Upper lobe of right lung (tissue), 1 donor: ENCODE measurements around the gene CYP4F11. TPM values are rescaled to one million over a fixed set of nuclear protein-coding genes. Genes with fewer than 3 reads are reported as not detected.
"Not testable (repeated sequence)": the region's sequence is repeated elsewhere in the genome, so short reads cannot be mapped to it uniquely, and the experiment has no call there.

Source experiments
- ATAC-seq: fragments of 200-7000 bp; cut with Tn5 transposase; one replicate; pipeline ENCODE4 v1.9.1; 2020; ENCODE audit warnings: mild to moderate bottlenecking, moderate library complexity
- DNase-seq: peaks from one replicate; pipeline ENCODE4 v3.0.0-alpha.2; 2020
- H3K27ac ChIP-seq: fragments of 200-600 bp; one replicate; pipeline ENCODE4 v1.8.0; 2022
- H3K27me3 ChIP-seq: fragments of 200-600 bp; one replicate; pipeline ENCODE4 v1.8.0; 2022; ENCODE audit warnings: mild to moderate bottlenecking
- H3K36me3 ChIP-seq: fragments of 200-600 bp; one replicate; pipeline ENCODE4 v1.8.0; 2022
- H3K4me1 ChIP-seq: fragments of 200-600 bp; one replicate; pipeline ENCODE4 v1.8.0; 2022
- H3K4me3 ChIP-seq: fragments of 200-600 bp; one replicate; pipeline ENCODE4 v1.8.0; 2022; ENCODE audit warnings: mild to moderate bottlenecking
- H3K9me3 ChIP-seq: fragments of 200-600 bp; one replicate; pipeline ENCODE4 v1.8.0; 2022
- CTCF ChIP-seq: fragments of 200-600 bp; IDR thresholded peaks from one replicate; pipeline ENCODE4 v1.8.0; 2022; ENCODE audit warnings: antibody characterized with exemption
- intact Hi-C: fragments of 100-400 bp; cut with DNase I; formaldehyde crosslinking; loops from one replicate; pipeline ENCODE4 v1.11.0; 2022
- total RNA-seq: library from RNA; stranded (reverse); fragmentation: NEBNext Ultra II Directional; extraction: Animal tissue kit (Norgen Biotek cat#: 25700); gene quantifications from one replicate; pipeline ENCODE4 v1.2.1, GENCODE V29; 2021
- donor health status: DM: no; HTN: yes; CAD: no; lungs with severe emphysema.

The CYP4F11 gene
- total RNA-seq, 1 donor from 2014 or later = 3.5 TPM

DNA sequence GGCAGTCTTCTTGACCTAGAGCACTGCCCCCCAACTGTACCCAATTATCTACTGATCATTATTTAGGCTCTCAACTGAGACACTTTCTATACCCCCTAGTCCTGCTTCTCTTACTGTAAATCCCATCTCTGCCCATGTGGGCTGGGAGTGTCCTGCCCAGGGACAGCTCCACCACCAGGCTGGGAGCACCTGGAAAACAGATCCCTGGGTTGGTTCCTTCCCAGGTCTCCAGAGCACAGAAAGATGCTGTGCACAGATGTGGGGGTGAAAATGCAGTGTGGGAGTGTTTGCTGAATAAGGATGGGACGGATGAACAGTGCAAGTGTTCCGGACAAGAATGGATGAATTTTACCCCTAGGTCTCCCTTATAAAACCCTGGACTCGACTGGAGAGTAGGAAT lies 49.2 kb downstream of the CYP4F11 start:
- no peaks in the 10 kb centered on the region for H3K4me1 ChIP-seq
- DNase-seq (no peak), ATAC-seq (no peak)
- TF ChIP-seq CTCF = no peak
- peaks cover 9% of the 10 kb centered on the region for H3K27me3 ChIP-seq
- intact Hi-C loops = no loop called here
- H3K27ac ChIP-seq = no peak overlapping the region
- H3K36me3 ChIP-seq = no peaks in the 10 kb centered on the region
- no peaks in the 10 kb centered on the region for H3K9me3 ChIP-seq
- no peak overlapping the region for H3K4me3 ChIP-seq

DNA sequence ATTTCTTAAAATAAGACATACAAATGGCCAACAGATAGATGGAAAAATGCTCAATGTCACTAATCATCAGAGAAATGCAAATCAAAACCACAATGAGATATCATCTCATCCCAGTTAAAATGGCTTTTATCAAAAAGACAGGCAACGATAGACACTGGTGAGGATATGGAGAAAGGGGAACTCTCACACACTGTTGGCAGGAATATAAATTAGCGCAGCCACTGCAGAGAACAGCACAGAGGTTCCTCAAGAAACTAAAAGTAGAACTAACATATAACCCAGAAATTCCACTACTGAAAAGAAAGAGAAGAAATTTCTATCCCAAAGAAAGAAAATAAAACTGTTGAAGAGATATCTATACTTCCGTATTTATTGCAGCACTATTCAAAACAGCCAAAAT lies 51.0 kb downstream of the CYP4F11 start:
- intact Hi-C loops, ATAC-seq: not testable (repeated sequence)

DNA sequence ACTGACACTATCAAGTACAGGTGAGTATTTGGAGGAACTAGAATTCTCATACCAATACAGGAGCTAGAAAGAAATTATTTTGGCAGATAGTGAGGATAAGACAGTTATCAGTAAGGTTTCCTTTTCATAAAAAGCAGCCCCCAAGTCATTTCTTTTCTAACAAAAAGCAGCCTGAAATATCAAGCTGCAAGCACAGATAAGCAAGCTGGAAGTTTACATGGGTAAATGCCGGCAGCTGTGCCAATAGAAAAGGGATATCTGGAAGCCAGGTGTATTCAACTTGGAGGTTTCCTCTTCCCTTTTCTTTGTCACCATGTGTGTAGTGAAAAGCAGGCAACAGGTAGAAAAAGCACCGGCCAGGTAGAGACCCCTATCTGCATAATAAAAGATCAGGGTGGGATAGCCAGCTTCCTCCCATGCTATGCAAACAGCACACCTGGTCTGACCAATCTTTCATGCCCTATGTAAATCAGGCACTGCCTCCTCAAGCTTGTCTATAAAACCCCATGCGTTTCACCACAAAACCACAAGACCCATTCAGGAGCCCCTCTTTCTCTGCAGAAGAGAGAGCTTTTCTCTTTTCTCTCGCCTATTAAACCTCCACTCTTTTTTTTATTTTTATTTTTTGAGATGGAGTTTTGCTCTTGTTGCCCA lies 59.4 kb downstream of the CYP4F11 start:
- Histone ChIP-seq H3K27ac (no peak overlapping the region), H3K4me1 (no peaks in the 10 kb centered on the region), H3K4me3 (no peak overlapping the region), H3K36me3 (no peaks in the 10 kb centered on the region), H3K9me3 (no peaks in the 10 kb centered on the region), H3K27me3 (peaks cover 16% of the 10 kb centered on the region)
- intact Hi-C loops = no loop called here
- no peak for ATAC-seq
- no peak for TF ChIP-seq CTCF
- no peak for DNase-seq

More for the DNA sequence above, 51.0 kb downstream of the CYP4F11 start:
- not testable (repeated sequence) for H3K9me3 ChIP-seq, H3K4me3 ChIP-seq, H3K27ac ChIP-seq, DNase-seq, H3K36me3 ChIP-seq, H3K4me1 ChIP-seq
- H3K27me3 ChIP-seq = peaks cover 20% of the 10 kb centered on the region

- ATAC-seq, H3K4me3 ChIP-seq, intact Hi-C loops, H3K4me1 ChIP-seq, H3K36me3 ChIP-seq, H3K27me3 ChIP-seq, H3K27ac ChIP-seq, H3K9me3 ChIP-seq, DNase-seq: not testable (repeated sequence)
These were observed 60.6 kb downstream of the CYP4F11 start for GRCh38 chr19:15873771-15874170.

GRCh38 chr19:15871570-15871969 lies 62.8 kb downstream of the CYP4F11 start:
- DNase-seq (no peak), ATAC-seq (peak; percentile 25)

GRCh38 chr19:15869873-15870272 lies 64.5 kb downstream of the CYP4F11 start:
- intact Hi-C loops = loop anchor here (10.0 kb wide), 1 partner anchor 235 kb away; no protein-coding TSS in a partner anchor

More at GRCh38 chr19:15871570-15871969, 62.8 kb downstream of the CYP4F11 start:
- Histone ChIP-seq H3K9me3 (no peaks in the 10 kb centered on the region), H3K4me1 (no peaks in the 10 kb centered on the region), H3K36me3 (no peaks in the 10 kb centered on the region), H3K27me3 (peaks cover 5% of the 10 kb centered on the region), H3K27ac (no peak overlapping the region), H3K4me3 (no peak overlapping the region)
- intact Hi-C loops = no loop called here
- no peak for TF ChIP-seq CTCF

More at GRCh38 chr19:15869873-15870272, 64.5 kb downstream of the CYP4F11 start:
- Histone ChIP-seq H3K9me3 (no peaks in the 10 kb centered on the region), H3K4me3 (no peak overlapping the region), H3K27me3 (peaks cover 5% of the 10 kb centered on the region), H3K36me3 (no peaks in the 10 kb centered on the region), H3K27ac (no peak overlapping the region), H3K4me1 (no peaks in the 10 kb centered on the region)
- no peak for TF ChIP-seq CTCF
- no peak for DNase-seq
- no peak for ATAC-seq
